HPDE6-E6E7 (cell line): Measurements from ENCODE around the gene PTPRN2.
"Not testable (repeated sequence)": the region's sequence is repeated elsewhere in the genome, so short reads cannot be mapped to it uniquely, and the experiment has no call there.

Source experiments
- DNase-seq: peaks from one replicate; pipeline ENCODE4 v3.0.0; 2011; ENCODE audit warnings: missing footprints; ENCODE audit errors: extremely low spot score

The PTPRN2 gene

GRCh38 chr7:158419238-158419785 lies 168.3 kb downstream of the PTPRN2 start:
- no peak for DNase-seq

GRCh38 chr7:158418395-158418794 lies 169.2 kb downstream of the PTPRN2 start:
- not testable (repeated sequence) for DNase-seq

DNA sequence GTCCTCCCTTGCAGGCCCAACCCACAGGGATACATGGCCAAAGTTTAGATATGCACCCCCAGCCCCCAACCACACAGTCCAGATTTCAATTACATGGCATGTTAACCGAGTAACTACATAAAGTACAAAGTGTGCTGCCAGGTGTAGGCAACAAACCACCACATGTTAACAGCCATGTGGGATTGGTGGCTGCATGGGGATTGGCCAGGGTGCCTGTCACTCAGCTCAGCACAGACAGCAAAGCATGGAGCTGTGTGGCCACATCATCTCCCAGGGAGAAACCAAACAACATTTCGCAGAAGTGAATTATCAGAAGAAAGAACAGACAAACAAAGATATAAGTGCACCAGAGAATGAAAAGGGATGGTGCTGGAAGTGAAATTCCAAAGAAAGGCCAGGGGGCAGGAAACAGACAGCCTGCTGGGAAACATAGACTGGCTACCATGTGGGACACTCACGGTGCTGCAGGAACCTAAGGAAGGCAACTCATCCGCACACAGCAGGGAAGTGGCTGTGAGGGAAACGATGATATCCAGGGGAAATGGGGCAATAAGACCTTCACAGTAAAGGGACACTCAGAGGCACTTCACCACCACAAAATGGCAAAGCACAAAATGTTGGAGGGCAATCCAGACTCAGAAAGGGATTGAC lies 171.2 kb downstream of the PTPRN2 start:
- DNase-seq: no peak

DNA sequence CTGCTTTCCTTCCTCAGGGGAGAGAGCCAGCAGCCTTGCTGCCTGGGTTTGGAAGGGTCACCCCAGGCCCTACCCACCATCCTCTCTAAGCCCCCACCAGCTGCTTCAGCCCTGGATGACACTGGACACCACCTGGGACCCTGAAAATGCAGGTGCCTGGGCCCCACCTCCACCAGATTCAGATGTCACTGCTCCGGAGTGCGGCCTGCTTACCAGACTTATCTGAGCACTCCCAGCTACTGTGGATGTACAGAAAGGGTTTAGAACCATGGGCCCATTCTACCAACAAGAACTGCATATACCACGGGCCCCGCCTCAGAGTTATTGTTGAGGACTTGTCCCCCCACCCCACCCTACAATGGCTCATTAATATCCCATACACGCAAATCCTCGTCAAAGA lies 172.3 kb downstream of the PTPRN2 start:
- no peak for DNase-seq

DNA sequence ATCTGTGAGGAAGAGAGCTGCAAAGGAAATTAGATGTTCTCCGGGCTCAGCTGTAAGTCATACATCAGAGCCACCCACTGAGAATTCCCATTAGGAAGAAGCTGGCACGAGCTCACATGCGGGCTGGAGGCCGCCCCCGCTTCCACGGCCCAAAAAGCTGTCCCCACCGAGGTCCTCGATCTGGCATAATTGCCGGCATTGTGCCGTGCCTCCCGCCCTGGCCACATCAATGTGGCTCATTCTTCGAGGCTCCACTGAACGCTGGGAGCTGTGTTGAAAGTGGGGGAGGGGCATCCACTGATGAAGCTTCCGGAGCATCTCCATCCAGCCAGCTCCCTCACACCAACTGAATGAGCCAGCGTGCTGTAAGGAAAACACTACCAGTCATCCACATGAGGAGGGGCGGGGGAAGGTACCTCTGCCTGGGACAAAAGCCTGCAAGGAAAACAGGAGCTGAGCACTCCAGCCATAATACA lies 173.1 kb downstream of the PTPRN2 start:
- no peak for DNase-seq

DNA sequence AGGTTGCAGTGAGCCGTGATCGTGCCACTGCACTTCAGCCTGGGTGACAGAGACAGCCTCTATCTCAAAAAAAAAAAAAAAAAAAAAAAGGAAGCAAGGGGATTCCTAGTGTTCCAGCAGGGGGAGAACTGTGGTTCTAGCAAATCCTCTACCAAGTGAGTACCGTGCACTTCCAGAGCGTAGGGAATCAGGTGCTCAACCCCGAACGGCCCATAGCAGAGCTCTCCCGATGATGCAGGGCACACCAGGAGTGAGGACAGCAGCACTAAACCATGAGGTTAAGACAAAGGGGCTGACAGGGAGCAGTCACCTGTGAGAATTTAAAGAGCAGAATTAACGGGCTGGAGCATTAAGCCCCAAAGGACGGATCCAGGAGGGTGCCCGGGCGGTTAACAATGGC lies 173.6 kb downstream of the PTPRN2 start:
- no peak for DNase-seq

DNA sequence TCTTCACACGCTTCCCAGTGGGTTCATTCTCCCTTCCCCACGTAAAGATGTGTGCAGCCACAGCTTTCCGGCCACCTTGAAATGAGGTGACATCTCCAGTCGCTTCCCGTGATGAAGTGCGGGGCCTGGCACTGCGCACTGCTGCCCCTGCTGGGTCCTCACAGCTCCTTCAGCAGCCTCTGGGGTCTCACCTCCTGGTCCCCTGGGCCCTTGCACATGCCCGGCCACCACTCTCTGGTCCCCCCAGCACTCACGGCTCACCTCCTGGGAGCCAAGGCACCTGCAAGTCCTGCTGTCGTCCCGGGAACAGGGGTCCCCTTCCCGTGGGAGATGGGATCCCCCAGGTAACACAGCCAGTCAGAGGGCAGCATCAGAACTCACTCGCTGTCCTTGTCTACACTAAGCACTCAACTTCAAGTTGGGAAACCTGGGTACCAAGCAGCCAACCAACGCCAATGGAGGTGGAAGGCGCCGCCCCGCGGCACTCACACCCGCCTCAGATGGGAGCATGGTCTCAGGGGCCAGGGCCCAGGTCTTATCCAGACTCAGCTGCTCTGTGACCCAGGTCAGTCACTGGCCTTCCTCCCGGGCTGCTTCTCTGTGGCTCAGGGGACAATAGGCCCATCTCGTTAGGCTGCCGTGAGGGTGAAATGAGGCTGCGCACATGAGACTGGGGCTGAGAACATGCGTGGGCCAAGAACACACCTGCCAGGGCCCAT lies 176.2 kb downstream of the PTPRN2 start:
- DNase-seq: no peak

- no peak for DNase-seq
Measured at GRCh38 chr7:158410720-158411119, 176.9 kb downstream of the PTPRN2 start.

GRCh38 chr7:158409816-158410330 lies 177.8 kb downstream of the PTPRN2 start:
- DNase-seq: no peak

GRCh38 chr7:158409120-158409519 lies 178.5 kb downstream of the PTPRN2 start:
- no peak for DNase-seq

- DNase-seq: no peak
Measured at GRCh38 chr7:158408318-158408920, 179.2 kb downstream of the PTPRN2 start.

GRCh38 chr7:158407581-158408317 lies 179.9 kb downstream of the PTPRN2 start:
- DNase-seq: no peak

DNA sequence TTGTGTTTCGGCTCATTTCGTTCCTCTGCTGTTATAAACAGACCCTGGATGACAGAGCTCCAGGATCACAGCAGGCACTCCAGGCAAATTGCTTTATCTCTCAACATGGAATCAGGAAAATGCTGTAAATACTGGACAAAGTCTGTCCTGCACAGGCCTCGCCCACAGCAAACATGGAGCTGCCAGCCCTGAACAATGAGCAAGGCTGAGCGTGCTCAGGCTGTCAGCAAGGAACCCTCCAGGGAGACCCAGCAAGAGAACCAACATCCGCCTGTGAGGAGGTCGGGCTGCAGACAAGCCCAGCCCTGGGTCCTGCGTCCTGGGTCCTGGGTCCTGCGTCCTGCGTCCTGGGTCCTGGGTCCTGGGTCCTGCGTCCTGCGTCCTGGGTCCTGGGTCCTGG lies 180.8 kb downstream of the PTPRN2 start:
- DNase-seq: no peak

DNA sequence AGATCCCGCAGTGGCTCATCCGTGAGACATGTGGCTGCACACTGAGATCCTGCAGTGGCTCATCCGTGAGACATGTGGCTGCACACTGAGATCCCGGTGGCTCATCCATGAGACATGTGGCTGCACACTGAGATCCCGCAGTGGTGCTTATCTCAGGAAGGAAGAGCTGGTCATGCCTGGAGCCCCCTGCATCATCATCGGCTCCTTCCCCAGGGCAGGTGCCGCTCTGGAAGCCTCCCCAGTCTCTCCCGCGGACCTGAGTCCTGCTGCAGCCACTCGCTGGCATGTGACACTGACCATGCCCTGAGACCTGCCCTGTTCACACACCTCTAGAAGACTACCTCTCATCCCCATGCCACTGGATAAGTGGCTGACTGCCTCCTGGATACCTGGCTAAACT lies 181.3 kb downstream of the PTPRN2 start:
- no peak for DNase-seq

DNA sequence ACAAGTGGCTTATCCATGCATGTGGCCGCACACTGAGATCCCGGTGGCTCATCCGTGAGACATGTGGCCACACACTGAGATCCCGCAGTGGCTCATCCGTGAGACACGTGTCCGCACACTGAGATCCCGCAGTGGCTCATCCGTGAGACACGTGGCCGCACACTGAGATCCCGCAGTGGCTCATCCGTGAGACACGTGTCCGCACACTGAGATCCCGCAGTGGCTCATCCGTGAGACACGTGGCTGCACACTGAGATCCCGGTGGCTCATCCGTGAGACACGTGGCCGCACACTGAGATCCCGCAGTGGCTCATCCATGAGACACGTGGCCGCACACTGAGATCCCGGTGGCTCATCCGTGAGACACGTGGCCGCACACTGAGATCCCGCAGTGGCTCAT lies 181.9 kb downstream of the PTPRN2 start:
- not testable (repeated sequence) for DNase-seq

DNA sequence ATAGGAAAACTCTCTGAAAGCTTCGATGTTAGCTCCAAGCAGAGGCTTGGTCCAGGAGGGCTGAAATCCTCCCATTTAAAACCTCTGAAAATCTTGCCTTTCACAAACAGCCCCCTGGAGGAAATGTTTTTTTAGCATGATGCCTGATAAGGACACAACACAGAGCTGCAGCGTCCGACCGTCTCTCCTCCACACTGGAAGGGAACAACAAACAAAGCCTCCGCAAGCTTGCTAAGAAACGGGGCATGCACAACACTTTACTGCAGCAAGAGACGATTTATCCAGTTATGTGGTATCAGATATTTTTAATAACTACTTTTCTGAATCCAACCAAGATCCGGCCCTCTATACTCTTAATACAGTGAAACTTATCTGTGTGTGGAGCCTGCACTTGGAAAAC lies 182.3 kb downstream of the PTPRN2 start:
- no peak for DNase-seq

DNA sequence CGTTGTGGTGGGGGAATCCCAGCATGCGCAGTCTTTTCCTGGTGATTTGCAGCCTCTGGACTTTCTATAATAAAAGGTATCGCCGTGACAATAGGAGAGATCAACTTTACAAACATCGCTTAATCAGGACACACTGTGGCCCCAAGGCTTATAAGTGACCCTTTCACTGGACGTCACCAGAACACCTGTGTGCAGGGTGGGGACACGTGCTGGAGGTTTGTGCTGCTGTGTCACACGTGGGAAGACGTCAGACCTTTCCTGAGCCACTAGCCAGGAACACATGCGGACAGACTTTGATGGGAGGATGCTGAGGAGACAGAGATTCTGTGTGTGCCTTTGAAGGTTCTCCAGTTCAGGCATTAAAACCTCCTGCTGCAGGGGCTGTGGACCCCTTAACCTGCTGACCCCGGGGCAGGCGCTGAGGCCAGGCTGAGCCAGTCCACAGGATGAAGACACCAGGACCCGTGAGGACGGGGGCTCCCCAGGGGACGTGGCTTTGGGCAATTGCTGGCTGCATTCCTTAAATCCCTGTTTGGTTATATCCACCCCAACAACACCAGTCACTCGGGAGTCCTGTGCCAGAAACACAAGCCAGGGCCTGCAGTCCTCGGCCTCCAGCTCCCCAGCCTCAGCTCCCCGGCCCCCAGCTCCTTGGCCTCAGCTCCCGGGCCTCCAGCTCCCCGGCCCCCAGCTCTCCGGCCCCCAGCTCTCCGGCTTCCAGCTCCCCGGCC lies 183.4 kb downstream of the PTPRN2 start:
- DNase-seq: no peak

DNA sequence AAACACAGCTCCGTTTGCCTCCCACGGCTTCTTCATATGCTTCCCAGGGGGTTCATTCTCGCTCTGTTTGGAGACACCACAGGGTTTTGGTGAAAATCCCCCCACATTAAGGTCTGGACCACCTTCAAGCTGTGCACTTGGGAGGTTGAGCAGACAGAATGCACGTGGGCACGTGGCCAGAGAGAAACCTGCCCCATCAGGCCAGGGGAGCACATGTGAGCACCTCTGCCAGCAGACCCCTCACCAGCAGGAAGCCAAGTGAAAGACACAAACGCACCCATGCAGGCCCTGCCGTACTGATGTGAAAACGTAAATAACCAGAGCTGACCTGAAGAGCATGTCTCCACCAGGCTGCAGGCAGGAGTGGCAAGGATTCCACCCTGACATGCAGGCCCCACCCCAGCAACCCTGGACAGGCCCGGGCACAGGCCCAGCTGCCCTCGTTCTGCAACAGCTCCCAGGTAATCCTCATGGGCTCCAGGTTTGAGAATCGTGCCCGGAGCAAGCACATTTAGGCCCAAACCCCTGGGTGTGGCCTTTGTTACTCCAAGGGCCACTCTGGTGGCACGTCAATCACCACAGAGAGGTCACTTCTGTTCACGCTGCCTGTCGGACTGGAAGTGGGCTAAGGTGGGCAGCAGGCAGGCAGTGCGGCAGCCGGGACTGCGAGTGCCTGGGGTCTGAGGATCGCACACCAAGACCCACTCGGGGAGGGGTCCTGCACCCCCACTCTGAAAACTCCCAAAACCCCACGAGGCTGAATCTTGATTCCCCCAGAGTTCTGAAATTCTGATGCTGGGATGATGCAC lies 184.4 kb downstream of the PTPRN2 start:
- DNase-seq: no peak

DNA sequence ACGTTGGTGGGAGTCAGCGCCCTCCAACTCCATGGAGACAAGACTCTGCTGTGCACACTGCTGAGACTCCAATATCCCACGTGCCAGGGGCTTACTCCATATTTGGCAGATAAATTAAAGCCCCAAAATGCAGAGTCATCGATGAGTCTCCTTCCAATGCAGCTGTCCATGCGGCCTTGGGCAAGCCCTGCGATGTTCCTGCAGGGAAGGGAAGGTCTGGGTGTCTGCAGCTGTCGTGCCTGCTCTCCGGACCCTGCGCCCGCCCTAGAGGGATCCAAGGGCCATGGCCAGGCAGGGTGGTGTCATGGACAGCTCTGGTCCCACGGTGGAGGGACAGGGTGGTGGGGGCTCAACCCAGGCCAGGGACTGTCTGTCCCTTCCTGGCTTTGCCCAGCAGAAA lies 185.2 kb downstream of the PTPRN2 start:
- no peak for DNase-seq

- no peak for DNase-seq
Measured at GRCh38 chr7:158401826-158402225, 185.8 kb downstream of the PTPRN2 start.
